Trophoblast cell (in vitro differentiated cells and primary cell): ENCODE measurements around the gene LILRA2.

Experiments used
- DNase-seq, 2 donors: peaks; one replicate each; pipeline ENCODE4 v3.0.0-alpha.2; 2016
- H2AFZ ChIP-seq: 2 replicates; pipeline ENCODE4 v1.6.1; 2013; ENCODE audit warnings: low read length, moderate library complexity, mild to moderate bottlenecking; ENCODE audit not compliant: insufficient read depth, poor library complexity
- H2AK5ac ChIP-seq: 2 replicates; pipeline ENCODE4 v1.6.1; 2013; ENCODE audit warnings: mild to moderate bottlenecking, low read length
- H2BK120ac ChIP-seq: 2 replicates; pipeline ENCODE4 v1.6.1; 2013; ENCODE audit warnings: low read length, mild to moderate bottlenecking, moderate library complexity; ENCODE audit not compliant: insufficient read depth, poor library complexity
- H2BK12ac ChIP-seq: 2 replicates; pipeline ENCODE4 v1.6.1; 2013; ENCODE audit warnings: mild to moderate bottlenecking, low read length, moderate library complexity
- H2BK5ac ChIP-seq: 2 replicates; pipeline ENCODE4 v1.6.1; 2013; ENCODE audit warnings: low read length, low read depth, moderate library complexity, mild to moderate bottlenecking; ENCODE audit not compliant: poor library complexity
- H3K14ac ChIP-seq: 2 replicates; pipeline ENCODE4 v1.6.1; 2013; ENCODE audit warnings: mild to moderate bottlenecking, low read length
- H3K18ac ChIP-seq: 2 replicates; pipeline ENCODE4 v1.6.1; 2013; ENCODE audit warnings: mild to moderate bottlenecking, low read length
- H3K23ac ChIP-seq: 2 replicates; pipeline ENCODE4 v1.6.1; 2013; ENCODE audit warnings: low read length
- H3K27ac ChIP-seq: 2 replicates; pipeline ENCODE4 v1.5.1; 2013; ENCODE audit warnings: low read depth, mild to moderate bottlenecking, inconsistent platforms, low read length, moderate library complexity
- H3K27me3 ChIP-seq: 2 replicates; pipeline ENCODE4 v1.6.1; 2013; ENCODE audit warnings: inconsistent platforms, mild to moderate bottlenecking, low read length, moderate library complexity; ENCODE audit not compliant: insufficient read depth
- H3K36me3 ChIP-seq, 2 experiments: 1 replicate in 1 of 2; 2 replicates in 1 of 2; pipeline ENCODE4 v1.6.1; 2013; ENCODE audit warnings: low read length in 2 of 2, mild to moderate bottlenecking in 2 of 2, moderate library complexity in 1 of 2; ENCODE audit not compliant: insufficient read depth in 2 of 2, control insufficient read depth in 1 of 2
- H3K4ac ChIP-seq: 2 replicates; pipeline ENCODE4 v1.6.1; 2013; ENCODE audit warnings: low read depth, mild to moderate bottlenecking, low read length, moderate library complexity
- H3K4me1 ChIP-seq, 2 experiments: 1 replicate in 1 of 2; 2 replicates in 1 of 2; pipeline ENCODE4 v1.6.1; 2013; ENCODE audit warnings: low read length in 2 of 2, mild to moderate bottlenecking in 2 of 2, moderate library complexity in 1 of 2; ENCODE audit not compliant: insufficient read depth in 2 of 2, control insufficient read depth in 1 of 2
- H3K4me2 ChIP-seq: 2 replicates; pipeline ENCODE4 v1.6.1; 2013; ENCODE audit warnings: inconsistent platforms, mild to moderate bottlenecking, low read length, moderate library complexity
- H3K4me3 ChIP-seq: 2 replicates; pipeline ENCODE4 v1.5.1; 2013; ENCODE audit warnings: mild to moderate bottlenecking, low read depth, low read length, inconsistent platforms
- H3K79me1 ChIP-seq: one replicate; pipeline ENCODE4 v1.6.1; 2013; ENCODE audit warnings: low read length
- H3K79me2 ChIP-seq: 2 replicates; pipeline ENCODE4 v1.6.1; 2013; ENCODE audit warnings: low read length, mild to moderate bottlenecking; ENCODE audit not compliant: control insufficient read depth, insufficient read depth, poor library complexity
- H3K9ac ChIP-seq: 2 replicates; pipeline ENCODE4 v1.6.1; 2013; ENCODE audit warnings: mild to moderate bottlenecking, low read length
- H3K9me3 ChIP-seq: 2 replicates; pipeline ENCODE4 v1.6.1; 2013; ENCODE audit warnings: low read depth, mild to moderate bottlenecking, control low read depth, inconsistent platforms, low read length; ENCODE audit not compliant: insufficient read depth
- H4K12ac ChIP-seq: 2 replicates; pipeline ENCODE4 v1.6.1; 2013; ENCODE audit warnings: low read depth, mild to moderate bottlenecking, low read length, moderate library complexity
- H4K8ac ChIP-seq: 2 replicates; pipeline ENCODE4 v1.6.1; 2013; ENCODE audit warnings: low read depth, mild to moderate bottlenecking, low read length, moderate library complexity
- H4K91ac ChIP-seq: one replicate; pipeline ENCODE4 v1.6.1; 2013; ENCODE audit warnings: low read depth, mild to moderate bottlenecking, low read length, moderate library complexity
- WGBS: extraction: QIAGEN DNeasy Blood & Tissue Kit; methylation state at CpG from one replicate; pipeline ENCODE4 v1.1.7; 2013; ENCODE audit warnings: missing lambda C conversion rate; ENCODE audit not compliant: insufficient read length, insufficient coverage; ENCODE audit errors: extremely low coverage; 5-methylcytosine and 5-hydroxymethylcytosine counted together

Gene LILRA2

DNA sequence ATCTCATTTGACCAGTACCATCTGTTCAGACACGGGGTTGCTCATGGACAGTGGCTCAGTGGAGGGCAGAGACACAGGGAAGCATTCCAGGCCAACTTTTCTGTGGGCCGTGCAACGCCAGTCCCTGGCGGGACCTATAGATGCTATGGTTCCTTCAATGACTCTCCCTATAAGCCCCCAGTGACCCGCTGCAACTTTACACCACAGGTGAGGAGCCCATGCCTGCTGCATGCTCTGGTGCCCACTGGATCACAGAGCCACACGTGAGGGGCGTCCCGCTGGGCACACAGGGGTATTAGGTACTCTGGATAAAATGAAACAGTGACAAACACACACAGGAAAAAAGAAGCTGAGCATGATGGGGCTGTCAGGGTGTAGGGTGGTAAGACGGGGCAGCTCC is 36.6 kb upstream of the LILRA2 start:
- Histone ChIP-seq H3K27ac (no peak overlapping the region), H3K9ac (no peak overlapping the region), H4K91ac (no peak overlapping the region), H3K9me3 (peaks cover 48% of the 10 kb centered on the region), H2BK120ac (no peak overlapping the region), H3K27me3 (no peaks in the 10 kb centered on the region), H2BK5ac (no peak overlapping the region), H3K18ac (no peak overlapping the region), H3K36me3 (no peaks in the 10 kb centered on the region), H3K4ac (no peak overlapping the region), H3K4me3 (no peak overlapping the region), H2AFZ (no peak overlapping the region), H3K4me2 (no peak overlapping the region), H4K12ac (no peak overlapping the region), H3K79me1 (no peaks in the 10 kb centered on the region), H2BK12ac (no peak overlapping the region), H3K23ac (no peak overlapping the region), H2AK5ac (no peak overlapping the region), H4K8ac (no peak overlapping the region), H3K79me2 (no peaks in the 10 kb centered on the region), H3K4me1 (no peaks in the 10 kb centered on the region), H3K14ac (no peak overlapping the region)
- no CpG with 5 or more reads among the region's 9 CpGs for WGBS
- DNase-seq = no peak

DNA sequence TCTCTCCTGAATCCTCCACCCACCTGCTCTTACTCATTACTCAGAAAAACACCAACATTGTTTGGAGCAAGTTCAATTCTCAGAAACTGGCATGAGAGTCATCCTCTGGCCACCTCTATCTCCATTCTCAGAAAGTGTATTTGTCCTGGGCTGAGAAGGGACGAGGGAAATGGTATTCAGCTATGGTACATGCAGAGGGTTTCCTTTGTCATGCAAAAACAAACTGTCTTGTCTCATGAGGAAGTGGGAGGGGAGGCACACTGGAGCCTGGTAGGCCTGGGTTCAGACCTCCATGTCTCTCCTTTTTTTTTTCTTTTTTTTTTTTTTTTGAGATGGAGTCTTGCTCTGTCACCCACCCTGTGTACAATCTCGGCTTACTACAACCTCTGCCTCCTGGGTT is 31.9 kb upstream of the LILRA2 start:
- no peak overlapping the region for H2BK120ac ChIP-seq
- no peak overlapping the region for H4K8ac ChIP-seq
- no peak overlapping the region for H3K9ac ChIP-seq
- H3K4me1 ChIP-seq = no peaks in the 10 kb centered on the region
- peaks cover 41% of the 10 kb centered on the region for H3K9me3 ChIP-seq
- H2BK12ac ChIP-seq = no peak overlapping the region
- H4K91ac ChIP-seq = no peak overlapping the region
- no peak overlapping the region for H3K4ac ChIP-seq
- H3K18ac ChIP-seq = no peak overlapping the region
- no peak overlapping the region for H2AFZ ChIP-seq
- no peak overlapping the region for H3K23ac ChIP-seq
- H3K14ac ChIP-seq = no peak overlapping the region
- H4K12ac ChIP-seq = no peak overlapping the region
- H3K4me3 ChIP-seq = no peak overlapping the region
- DNase-seq = no peak
- H2BK5ac ChIP-seq = no peak overlapping the region
- no peak overlapping the region for H3K27ac ChIP-seq
- no peaks in the 10 kb centered on the region for H3K79me1 ChIP-seq
- no peak overlapping the region for H2AK5ac ChIP-seq
- H3K4me2 ChIP-seq = no peak overlapping the region
- H3K27me3 ChIP-seq = no peaks in the 10 kb centered on the region
- H3K36me3 ChIP-seq = no peaks in the 10 kb centered on the region
- no CpG with 5 or more reads among the region's 2 CpGs for whole genome bisulfite sequencing
- H3K79me2 ChIP-seq = no peaks in the 10 kb centered on the region

DNA sequence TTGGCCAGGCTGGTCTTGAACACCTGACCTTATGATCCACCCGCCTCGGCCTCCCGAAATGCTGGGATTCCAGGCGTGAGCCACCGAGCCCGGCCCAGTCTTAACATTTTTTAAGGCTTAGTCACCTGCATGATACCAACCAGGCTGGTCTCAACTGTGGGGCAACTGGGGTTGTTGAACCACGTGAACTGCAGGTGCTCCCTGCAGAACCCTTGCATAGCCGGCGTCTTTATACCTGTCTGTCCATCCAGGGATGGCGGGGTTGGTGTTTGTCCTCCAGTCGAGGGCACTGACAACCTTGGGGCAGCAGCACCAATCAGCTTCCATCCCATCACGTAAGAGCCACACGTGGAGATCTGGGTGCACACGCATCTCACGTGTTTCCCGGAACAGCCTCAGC is 24.8 kb upstream of the LILRA2 start:
- Histone ChIP-seq H4K12ac (no peak overlapping the region), H2BK120ac (no peak overlapping the region), H2BK5ac (no peak overlapping the region), H3K9me3 (peaks cover 39% of the 10 kb centered on the region), H3K4me2 (no peak overlapping the region), H3K4me1 (no peaks in the 10 kb centered on the region), H3K4me3 (no peak overlapping the region), H2AFZ (no peak overlapping the region), H3K14ac (no peak overlapping the region), H3K36me3 (no peaks in the 10 kb centered on the region), H3K27me3 (no peaks in the 10 kb centered on the region), H3K27ac (no peak overlapping the region), H3K18ac (no peak overlapping the region), H2AK5ac (no peak overlapping the region), H3K79me2 (no peaks in the 10 kb centered on the region), H4K91ac (no peak overlapping the region), H3K4ac (no peak overlapping the region), H3K9ac (no peak overlapping the region), H2BK12ac (no peak overlapping the region), H3K79me1 (no peaks in the 10 kb centered on the region), H4K8ac (no peak overlapping the region), H3K23ac (no peak overlapping the region)
- peak in 1 of 2 donors; percentile 26 for DNase-seq
- no CpG with 5 or more reads among the region's 16 CpGs for WGBS

- H3K14ac ChIP-seq = no peak overlapping the region
- no peak for DNase-seq
- H3K79me1 ChIP-seq = no peaks in the 10 kb centered on the region
- H2AK5ac ChIP-seq = no peak overlapping the region
- H2BK12ac ChIP-seq = no peak overlapping the region
- H3K9me3 ChIP-seq = peaks cover 39% of the 10 kb centered on the region
- H2BK120ac ChIP-seq = no peak overlapping the region
- WGBS = no CpG with 5 or more reads among the region's 14 CpGs
- no peak overlapping the region for H3K18ac ChIP-seq
- no peak overlapping the region for H4K91ac ChIP-seq
- no peak overlapping the region for H4K12ac ChIP-seq
- no peak overlapping the region for H2BK5ac ChIP-seq
- H3K79me2 ChIP-seq = no peaks in the 10 kb centered on the region
- no peak overlapping the region for H3K23ac ChIP-seq
- no peak overlapping the region for H2AFZ ChIP-seq
- H3K27me3 ChIP-seq = no peaks in the 10 kb centered on the region
- no peak overlapping the region for H4K8ac ChIP-seq
- no peak overlapping the region for H3K27ac ChIP-seq
- no peak overlapping the region for H3K4me2 ChIP-seq
- H3K4ac ChIP-seq = no peak overlapping the region
- no peak overlapping the region for H3K9ac ChIP-seq
- no peaks in the 10 kb centered on the region for H3K4me1 ChIP-seq
- no peaks in the 10 kb centered on the region for H3K36me3 ChIP-seq
- H3K4me3 ChIP-seq = no peak overlapping the region
These were observed 24.4 kb upstream of the LILRA2 start for GRCh38 chr19:54549224-54549623.
